NCI-H146 treated with DMSO at 0.1 percent for 48 hours (cell line): ENCODE measurements around the gene SLC6A9.
A peak's percentile ranks its signal among the peaks of the same experiment; 100 is the strongest.

Experiments used
- DNase-seq: peaks from one replicate; lab custom pipeline; 2025; ENCODE audit not compliant: unreplicated experiment; lab: John Stamatoyannopoulos, UW

The SLC6A9 gene

DNA sequence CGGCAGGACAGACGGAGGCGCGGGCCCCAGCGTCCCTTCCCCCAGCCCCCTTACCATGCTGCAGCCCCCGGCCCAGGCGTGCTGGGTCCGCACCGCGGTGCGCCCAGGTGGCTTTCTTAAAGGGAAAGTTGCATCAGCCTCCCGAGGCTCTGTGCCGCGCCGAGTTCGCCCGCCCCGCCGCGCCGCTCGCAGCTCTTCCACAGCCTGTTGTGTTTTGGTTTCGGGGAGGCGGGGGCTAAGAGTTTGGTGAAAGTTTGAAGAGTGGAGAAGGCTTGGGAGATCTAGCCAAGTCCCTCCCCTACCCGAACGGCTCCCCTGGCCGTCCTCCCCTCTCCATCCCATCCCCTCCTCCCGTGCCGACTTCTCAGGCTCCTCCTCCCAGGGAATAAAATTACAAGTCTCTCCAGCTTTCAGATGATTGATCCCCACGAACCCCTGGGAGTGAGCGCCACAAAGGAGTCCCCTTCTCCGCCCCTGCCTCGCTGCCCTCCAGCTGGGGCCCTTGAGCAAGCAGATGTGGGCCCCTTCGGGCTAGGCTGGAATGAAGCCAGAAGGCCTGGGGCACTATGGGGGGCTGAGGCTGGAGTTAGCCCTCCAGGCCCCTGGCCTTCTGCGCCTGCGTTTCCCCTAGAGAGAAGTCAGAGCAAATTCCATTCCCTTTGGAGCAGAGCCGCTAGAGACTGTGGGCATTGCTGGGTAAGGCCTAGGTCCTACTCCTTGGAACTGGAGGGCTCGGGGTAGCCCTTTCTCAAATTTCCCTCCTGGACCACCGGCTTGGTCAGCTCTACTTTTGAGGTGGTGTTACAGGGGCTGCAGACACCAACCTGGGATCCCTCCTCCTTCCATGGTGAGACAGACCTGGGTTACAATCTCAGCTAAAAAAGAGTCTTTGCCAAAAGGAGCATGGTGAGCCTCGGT lies at the start of gene SLC6A9:
SLC6A9 (minus strand) TSS at position 211 of the 918 bp plus-strand sequence. CDS start 7,185 bp downstream, outside the sequence.
- peak; percentile 10 for DNase-seq

DNA sequence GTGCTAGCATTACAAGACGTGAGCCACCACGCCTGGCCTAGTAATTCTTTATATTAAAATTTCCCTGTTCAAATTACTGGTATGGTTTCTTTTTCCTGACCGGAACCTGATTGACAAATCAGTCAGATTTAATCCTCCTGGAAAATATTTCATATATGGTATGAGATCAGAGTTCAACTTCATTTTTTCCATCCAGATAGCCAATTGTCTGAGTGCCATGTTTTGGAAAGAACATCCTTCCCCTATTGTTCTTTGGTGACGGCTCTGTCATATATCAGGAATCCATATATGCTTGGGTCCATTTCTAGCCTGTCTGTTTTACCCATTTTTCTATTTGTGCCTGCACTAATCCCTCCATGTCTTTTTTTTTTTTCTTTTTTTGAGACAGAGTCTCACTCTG lies 48.3 kb upstream of the SLC6A9 start:
- DNase-seq = no peak

GRCh38 chr1:44078104-44078503 lies 46.8 kb upstream of the SLC6A9 start:
- DNase-seq = no peak

DNA sequence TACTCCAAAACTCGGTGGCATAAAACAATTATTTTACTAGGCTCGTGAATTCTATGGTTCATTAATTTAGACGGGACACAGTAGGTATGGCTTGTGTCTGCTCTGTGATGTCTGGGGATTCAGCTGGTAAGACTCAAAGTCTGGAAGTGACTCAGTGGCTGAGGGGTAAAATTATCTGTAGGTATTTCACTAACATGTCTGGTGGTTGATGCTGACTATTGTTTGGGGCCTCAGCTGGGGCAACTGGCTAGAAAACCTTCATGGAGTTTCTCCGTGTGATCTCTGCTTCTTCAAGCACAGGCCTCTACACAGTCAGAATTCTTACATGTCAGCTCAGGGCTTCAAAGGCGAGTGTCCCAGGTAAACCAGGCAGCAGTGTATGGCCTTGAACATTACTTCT lies 46.2 kb upstream of the SLC6A9 start:
- DNase-seq = no peak

- DNase-seq = no peak
Observed at GRCh38 chr1:44076066-44076465, 44.8 kb upstream of the SLC6A9 start.

DNA sequence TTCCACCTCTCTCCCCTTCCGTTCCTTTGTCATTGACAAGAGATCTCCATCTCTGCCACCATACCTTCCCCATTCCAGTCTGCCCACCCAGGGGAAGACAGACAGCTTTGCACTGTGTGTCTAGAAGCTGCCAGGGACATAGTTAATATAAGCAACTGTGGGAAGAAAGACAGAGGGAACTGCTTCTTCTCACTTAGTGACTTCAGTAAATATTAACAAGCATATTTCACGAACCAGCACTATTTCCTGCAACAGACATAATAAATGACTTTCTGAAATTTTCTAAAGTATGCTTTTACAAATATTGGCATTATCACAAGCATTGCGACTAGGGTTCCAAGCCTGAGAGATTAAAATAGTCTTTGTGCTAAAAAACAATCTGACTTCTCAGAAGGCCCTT lies 43.2 kb upstream of the SLC6A9 start:
- no peak for DNase-seq

DNA sequence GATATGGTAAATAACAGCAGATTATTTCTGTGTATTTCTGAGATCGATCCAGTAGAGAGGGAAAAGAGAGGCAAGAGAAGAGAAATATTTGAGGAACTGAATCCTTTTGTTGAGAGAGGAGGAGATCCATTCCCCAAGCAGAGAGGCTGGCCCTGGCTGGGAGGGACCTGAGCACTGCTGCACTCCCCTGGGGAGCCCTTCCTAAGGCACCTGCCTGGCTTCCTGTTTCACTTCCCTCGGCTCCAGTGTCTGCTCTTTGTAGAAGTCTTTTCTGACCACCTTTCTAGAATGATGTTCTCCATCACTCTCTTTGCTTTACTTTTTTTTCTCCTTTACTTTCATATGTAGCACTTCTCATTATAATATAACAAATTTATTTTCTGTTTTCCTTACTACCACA lies 42.3 kb upstream of the SLC6A9 start:
- no peak for DNase-seq

- DNase-seq = no peak
Observed at GRCh38 chr1:44072821-44073220, 41.6 kb upstream of the SLC6A9 start.

DNA sequence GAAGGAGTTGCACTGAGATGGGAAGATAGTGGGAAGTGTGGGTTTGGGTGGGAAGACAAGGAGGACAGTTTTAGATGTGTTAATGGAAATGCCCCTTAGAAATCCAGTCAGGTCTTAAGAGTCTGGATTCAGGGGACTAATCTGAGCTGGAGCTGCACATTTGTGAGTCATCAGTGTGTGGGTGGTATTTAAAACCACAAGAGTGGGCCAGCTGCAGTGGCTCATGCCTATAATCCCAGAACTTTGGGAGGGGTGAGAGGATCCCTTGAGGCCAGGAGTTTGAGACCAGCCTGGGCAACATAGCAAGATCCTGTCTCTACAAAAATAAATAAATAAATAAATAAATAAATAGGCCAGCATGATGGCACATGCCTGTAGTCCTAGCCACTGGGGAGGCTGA lies 40.9 kb upstream of the SLC6A9 start:
- no peak for DNase-seq

DNA sequence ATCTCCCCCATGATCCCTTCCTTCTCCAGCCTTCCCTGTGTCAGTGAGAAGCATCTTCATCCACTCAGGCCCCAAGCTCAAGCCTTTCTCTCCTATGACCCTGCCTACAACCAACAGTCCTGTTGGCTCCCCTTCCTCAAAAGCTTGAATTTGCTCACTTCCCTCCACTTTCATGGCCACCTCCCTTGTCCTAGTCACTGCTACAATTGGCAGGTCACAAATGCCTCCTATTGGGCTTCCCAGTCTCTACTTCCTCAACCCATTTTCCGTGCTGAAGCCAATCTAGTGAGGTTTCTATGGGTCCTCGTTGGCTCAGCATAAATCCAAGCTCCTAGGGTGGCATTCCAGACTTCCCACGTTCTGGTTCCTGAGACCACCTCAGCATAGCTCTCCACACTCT lies 40.2 kb upstream of the SLC6A9 start:
- no peak for DNase-seq

GRCh38 chr1:44068442-44068921 lies 37.2 kb upstream of the SLC6A9 start:
- no peak for DNase-seq

DNA sequence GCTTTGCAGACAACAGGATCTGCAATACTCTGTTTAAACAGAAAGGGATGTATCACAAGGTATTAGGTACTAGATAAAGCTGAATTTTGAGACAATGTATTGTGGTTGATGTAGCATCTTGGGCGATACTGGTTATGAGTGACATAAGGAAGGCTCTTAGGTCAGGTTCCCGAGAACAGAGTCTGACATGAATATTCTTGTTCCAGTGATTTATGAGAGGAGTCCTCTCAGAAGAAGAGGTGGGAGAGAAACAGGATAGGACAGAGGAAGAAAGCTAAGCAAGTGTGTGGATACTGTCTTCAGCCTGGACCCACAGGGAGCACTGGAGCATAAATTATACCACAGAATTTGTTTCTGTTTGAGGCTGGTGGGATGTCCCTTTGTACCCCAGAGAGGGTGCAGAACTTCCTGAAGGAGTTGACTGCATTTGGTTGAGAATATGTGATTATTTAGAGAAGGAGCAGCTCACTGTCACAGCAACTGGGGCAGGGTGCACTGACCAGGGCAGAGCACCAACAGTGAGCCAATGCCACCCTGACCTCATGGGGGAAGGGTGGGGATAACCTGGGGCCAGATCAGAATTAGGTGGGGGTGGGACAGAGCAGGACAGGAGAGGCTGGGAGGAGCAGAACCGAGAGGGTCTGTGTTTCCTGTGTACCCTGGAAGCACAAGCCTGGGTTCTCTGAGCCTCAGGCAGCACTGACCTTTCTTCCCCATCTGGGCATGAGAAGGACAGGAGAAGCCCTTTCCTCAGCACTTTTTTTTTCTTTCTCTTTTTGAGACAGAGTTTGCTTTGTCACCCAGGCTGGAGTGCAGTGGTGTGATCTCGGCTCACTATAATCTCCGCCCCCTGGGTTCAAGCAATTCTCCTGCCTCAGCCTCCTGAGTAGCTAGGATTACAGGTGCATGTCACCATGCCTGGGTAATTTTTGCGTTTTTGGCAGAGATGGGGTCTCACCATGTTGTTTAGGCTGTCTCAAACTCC lies 36.3 kb upstream of the SLC6A9 start:
- no peak for DNase-seq

- DNase-seq = no peak
Observed at GRCh38 chr1:44062656-44063179, 31.5 kb upstream of the SLC6A9 start.

GRCh38 chr1:44061857-44062256 lies 30.6 kb upstream of the SLC6A9 start:
- DNase-seq = no peak

DNA sequence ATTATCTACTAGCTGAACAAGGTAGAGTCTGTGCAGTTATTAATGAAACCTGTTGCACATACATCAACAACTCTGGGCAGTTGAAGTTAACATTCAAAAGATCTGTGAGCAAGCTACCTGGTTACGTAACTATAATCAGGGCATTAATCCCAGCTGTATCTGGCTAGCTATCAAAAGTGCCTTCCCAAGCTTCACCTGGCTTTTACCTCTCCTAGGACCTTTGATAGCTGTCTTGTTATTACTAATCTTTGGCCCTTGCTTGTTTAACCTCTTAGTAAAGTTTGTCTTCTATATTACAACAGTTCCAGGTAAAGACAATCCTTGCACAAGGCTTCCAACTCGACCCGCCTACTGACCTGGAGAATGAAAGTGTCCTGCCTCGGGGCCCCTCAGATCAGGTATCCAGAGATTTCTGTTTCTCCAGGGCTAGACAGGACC lies 29.6 kb upstream of the SLC6A9 start:
- no peak for DNase-seq

DNA sequence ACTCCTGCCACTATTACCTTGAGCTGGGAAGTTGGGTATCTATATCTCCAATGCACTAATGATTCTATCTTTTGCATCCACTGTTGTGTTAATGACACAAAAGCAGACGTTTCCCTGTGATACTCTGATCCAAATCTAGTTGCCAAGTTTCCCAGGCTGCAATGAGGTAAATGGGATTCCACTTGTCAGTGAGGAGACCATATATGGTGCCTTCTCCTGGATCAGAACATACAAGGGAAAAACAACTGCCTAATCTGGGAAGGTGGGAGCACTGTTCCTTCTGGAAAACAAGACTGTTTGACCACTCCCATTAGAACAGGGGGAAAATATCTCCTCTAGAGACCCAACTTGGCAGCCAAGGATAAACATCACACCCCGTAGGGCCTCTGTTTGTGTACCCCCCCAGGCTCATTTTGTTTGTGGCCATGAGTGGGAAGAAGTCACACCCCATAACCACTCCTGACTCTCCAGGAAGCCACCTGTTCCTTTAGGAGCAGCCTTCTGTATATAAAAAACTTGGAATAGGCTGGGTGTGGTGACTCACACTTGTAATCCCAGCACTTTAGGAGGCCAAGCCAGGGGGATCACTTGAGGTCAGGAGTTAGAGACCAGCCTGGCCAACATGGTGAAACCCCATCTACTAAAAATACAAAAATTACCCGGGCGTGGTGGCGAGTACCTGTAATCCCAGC lies 28.5 kb upstream of the SLC6A9 start:
- no peak for DNase-seq

GRCh38 chr1:44059212-44059611 lies 27.9 kb upstream of the SLC6A9 start:
- no peak for DNase-seq

GRCh38 chr1:44057293-44057692 lies 26.0 kb upstream of the SLC6A9 start:
- DNase-seq = no peak

DNA sequence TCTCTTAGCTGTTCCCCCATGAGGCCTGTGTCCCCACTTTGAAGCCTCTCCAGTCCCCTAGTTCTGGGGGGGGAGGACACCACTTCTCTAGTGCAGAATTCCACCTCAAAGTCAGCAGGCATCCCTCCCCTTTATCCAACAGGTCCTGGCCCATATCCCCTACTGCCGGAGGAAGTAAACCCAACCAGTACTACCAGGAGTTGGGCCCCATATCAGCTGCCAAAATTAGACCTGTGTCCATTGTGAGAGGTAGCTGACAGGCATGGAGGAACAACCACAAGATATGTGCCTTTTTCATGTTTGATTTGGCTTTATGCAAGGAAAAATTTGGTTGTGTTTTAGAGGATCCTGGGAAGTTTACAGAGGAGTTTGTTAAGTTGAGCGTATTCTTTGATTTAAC lies 22.1 kb upstream of the SLC6A9 start:
- DNase-seq = no peak

- DNase-seq = no peak
Observed at GRCh38 chr1:44050261-44050660, 19.0 kb upstream of the SLC6A9 start.

- DNase-seq = no peak
Observed at GRCh38 chr1:44049839-44050238, 18.6 kb upstream of the SLC6A9 start.
